GM12892 (cell line): ENCODE data around the gene ASB2.
A peak's percentile ranks its signal among the peaks of the same experiment; 100 is the strongest.

ENCODE experiments used
- DNase-seq: peaks from one replicate; pipeline ENCODE4 v3.0.0; 2011; ENCODE audit not compliant: insufficient read length
- FAIRE-seq: peaks from 2 replicates; lab custom pipeline; 2011; peaks lifted over from hg19 to GRCh38; lab: Jason Lieb, UNC
- POLR2A ChIP-seq: IDR thresholded peaks from 2 replicates; pipeline ENCODE4 v1.6.1; 2011; ENCODE audit warnings: low read depth, low read length, control low read depth
- POLR2AphosphoS5 ChIP-seq: IDR thresholded peaks from 2 replicates; pipeline ENCODE4 v1.6.1; 2011; ENCODE audit warnings: low read depth, low read length, control low read depth
- TAF1 ChIP-seq: IDR thresholded peaks from 2 replicates; pipeline ENCODE4 v1.6.1; 2011; ENCODE audit warnings: low read depth, mild to moderate bottlenecking, control low read depth, low read length, borderline replicate concordance

ASB2 gene

GRCh38 chr14:93941293-93941910, 35.0 kb downstream of the ASB2 start:
- TF ChIP-seq POLR2AphosphoS5, result no peak
- TF ChIP-seq TAF1, result no peak
- no peak for TF ChIP-seq POLR2A
- FAIRE-seq (no peak), DNase-seq (no peak)

- no peak for DNase-seq
- FAIRE-seq, result peak; percentile 61
- no peak for TF ChIP-seq POLR2A
Observed at GRCh38 chr14:93940437-93940836, 35.9 kb downstream of the ASB2 start.

GRCh38 chr14:93939304-93940229, 36.8 kb downstream of the ASB2 start:
- peak; percentile 90 for DNase-seq
- FAIRE-seq, result peak; percentile 96
- no peak for TF ChIP-seq POLR2AphosphoS5
- TF ChIP-seq POLR2A, result no peak

DNA sequence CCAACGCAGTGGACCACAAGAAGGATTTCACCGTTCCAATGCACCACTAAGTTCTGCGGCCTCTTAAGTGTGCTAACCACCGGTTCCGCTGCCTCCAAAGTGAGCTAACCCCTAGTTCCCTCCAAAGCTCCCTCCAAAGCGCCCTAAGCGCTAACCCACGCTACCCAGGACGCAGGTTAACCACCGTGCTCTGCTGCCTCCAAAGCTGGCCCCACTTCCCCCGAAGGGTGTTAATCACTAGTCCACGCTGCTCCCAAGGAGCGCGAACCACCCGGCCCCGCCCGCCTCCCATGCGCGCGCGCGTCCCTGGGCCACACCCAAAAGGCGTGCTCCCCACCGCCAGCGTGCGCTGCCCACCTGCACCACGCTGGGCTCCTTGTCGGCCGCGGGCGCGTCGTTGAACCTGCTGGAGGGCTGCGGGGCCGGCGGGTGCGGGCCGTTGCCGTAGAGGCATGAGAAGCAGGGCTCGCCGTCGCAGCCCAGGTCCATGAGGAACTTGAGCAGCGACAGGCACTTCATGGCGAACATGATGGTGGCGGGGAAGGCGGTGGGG, 37.5 kb downstream of the ASB2 start:
- TF ChIP-seq POLR2A (no peak), POLR2AphosphoS5 (no peak)
- DNase-seq, result no peak
- FAIRE-seq, result no peak

DNA sequence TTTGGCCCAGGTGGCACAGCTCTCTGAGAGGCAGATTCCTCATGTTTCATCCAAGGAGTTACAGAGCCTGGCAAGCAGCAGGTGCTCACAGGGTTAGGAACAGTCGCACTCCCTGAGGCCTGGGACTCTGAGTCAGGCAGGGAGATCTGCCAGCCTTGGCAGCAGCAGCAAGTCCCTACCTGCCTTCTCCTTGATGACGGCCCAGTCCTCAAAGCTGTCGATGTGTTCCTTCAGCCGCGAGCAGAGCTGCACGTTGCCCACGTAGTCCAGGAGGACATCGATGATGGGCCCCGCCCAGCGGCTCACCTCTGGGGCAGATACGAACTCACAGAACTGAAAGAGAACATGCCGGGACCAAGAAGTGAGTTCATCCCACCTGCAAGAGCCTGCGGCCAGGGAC, 38.9 kb downstream of the ASB2 start:
- TF ChIP-seq POLR2AphosphoS5, result no peak
- TF ChIP-seq TAF1, result no peak
- TF ChIP-seq POLR2A, result no peak
- no peak for DNase-seq
- FAIRE-seq, result no peak

DNA sequence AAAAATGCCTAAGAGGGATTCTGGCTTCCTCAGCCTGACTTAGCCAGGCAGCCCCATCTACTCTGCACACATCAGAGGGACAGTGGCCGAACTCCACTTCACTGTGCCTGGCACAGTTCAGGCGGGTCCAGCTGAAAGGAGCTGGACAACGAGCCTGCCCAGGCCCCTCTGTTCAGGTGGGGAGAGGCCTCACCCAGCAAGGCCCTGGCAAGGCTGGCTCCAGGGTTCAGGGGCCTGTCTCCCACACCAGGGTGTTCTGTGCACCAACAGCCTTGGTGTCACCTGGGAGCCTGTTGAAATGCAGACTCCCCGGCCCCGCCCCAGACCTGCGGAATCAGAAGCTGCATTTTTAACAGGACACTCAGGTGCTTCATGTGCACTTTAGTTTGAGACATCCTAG, 39.4 kb downstream of the ASB2 start:
- no peak for TF ChIP-seq TAF1
- DNase-seq, result no peak
- FAIRE-seq, result no peak

- no peak for TF ChIP-seq POLR2AphosphoS5
- no peak for TF ChIP-seq TAF1
- TF ChIP-seq POLR2A, result no peak
- no peak for FAIRE-seq
- DNase-seq, result no peak
Observed at GRCh38 chr14:93936245-93936644, 40.1 kb downstream of the ASB2 start.

GRCh38 chr14:93935213-93935612, 41.2 kb downstream of the ASB2 start:
- TF ChIP-seq POLR2A, result no peak
- no peak for TF ChIP-seq POLR2AphosphoS5
- no peak for TF ChIP-seq TAF1
- DNase-seq (no peak), FAIRE-seq (no peak)

GRCh38 chr14:93932642-93933041, 43.7 kb downstream of the ASB2 start:
- no peak for DNase-seq
- FAIRE-seq, result no peak

DNA sequence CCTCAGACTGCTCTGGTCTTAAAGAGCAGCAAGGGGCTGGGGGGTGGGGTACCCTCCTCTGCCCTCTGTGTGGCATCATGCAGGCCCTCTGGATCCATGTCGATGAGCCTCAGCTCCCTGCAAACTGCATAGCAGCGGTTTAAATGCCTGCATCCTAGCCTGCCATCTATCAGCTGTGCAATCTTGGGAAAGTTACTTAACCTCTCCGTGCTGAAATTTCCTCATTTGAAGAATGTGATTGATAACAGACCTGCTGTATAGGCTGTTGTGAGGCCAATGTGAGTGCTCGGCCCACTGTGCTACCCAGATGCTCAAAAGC, 45.4 kb downstream of the ASB2 start:
- DNase-seq (no peak), FAIRE-seq (no peak)
- TF ChIP-seq POLR2AphosphoS5, result no peak
- TF ChIP-seq POLR2A, result no peak
- no peak for TF ChIP-seq TAF1

More at GRCh38 chr14:93932642-93933041, 43.7 kb downstream of the ASB2 start:
- TF ChIP-seq POLR2A (no peak), POLR2AphosphoS5 (no peak), TAF1 (no peak)

GRCh38 chr14:93930296-93930988, 45.9 kb downstream of the ASB2 start:
- no peak for DNase-seq

More at GRCh38 chr14:93930296-93930988, 45.9 kb downstream of the ASB2 start:
- TF ChIP-seq TAF1 (no peak), POLR2AphosphoS5 (no peak), POLR2A (no peak)
- no peak for FAIRE-seq
